HG02798 (cell line): Measurements from ENCODE around the gene GRIK1.
A peak's percentile ranks its signal among the peaks of the same experiment; 100 is the strongest.

Experiments used
- ATAC-seq: cut with Tn5 transposase; IDR thresholded peaks from one replicate; pipeline ENCODE4 v1.9.1; 2021; ENCODE audit warnings: mild to moderate bottlenecking; ENCODE audit not compliant: unreplicated experiment, poor library complexity

GRIK1 gene

DNA sequence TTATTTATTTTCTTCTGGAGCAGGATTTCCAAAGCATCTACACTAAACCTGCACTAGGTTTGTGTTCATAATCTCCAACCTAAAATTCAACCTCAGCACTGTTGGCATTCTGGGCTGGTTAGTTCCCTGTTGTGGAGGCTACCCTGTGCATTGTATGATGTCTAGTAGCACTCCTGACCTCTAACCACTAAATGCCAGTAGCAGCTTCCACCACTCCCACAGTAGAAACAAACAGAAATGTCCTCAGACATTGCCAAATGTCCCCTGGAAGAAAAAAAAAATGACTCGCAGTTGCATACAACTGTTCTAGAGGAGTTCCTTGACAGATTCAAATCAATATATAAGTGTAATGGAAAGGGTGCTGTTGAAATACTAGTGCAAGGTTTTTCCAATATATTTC lies 18.9 kb downstream of the GRIK1 start:
- no peak for ATAC-seq

DNA sequence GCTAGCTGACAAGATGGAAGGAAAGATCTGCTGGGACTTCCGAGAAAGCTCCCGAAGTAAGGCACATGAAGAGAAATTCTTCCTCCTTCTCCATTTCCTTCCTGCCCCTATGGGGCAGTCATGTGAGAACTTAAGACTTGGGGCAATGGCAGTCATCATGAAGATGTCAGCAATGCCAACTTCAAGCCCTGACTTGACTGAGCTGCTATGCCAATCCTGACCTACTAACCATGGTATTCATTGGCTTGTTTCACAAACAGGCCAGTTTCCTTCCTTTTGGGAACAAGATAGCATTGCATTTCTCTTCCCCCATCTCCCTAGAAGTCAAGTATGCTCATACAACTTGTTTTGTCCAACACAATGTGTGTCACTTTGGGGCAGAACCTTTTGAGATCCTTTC lies 25.5 kb downstream of the GRIK1 start:
- no peak for ATAC-seq

DNA sequence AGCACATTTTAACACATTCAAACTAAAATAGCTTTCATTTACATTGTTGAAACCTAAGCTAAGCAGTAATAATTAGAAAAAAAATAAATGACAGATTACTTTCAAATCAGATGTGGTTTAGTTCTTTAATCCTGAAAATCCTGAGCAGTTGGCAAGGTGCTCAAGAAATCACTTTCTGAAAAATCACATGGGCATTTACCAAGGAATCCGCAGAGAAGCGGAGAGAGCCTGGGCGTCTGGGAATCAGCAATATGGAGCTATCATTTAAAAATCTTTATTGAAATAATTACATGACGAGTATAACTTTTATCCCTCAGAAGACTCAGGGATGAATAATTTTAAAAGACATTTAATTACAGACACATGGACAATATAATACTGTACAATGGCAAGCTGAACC lies 30.2 kb downstream of the GRIK1 start:
- ATAC-seq: no peak

DNA sequence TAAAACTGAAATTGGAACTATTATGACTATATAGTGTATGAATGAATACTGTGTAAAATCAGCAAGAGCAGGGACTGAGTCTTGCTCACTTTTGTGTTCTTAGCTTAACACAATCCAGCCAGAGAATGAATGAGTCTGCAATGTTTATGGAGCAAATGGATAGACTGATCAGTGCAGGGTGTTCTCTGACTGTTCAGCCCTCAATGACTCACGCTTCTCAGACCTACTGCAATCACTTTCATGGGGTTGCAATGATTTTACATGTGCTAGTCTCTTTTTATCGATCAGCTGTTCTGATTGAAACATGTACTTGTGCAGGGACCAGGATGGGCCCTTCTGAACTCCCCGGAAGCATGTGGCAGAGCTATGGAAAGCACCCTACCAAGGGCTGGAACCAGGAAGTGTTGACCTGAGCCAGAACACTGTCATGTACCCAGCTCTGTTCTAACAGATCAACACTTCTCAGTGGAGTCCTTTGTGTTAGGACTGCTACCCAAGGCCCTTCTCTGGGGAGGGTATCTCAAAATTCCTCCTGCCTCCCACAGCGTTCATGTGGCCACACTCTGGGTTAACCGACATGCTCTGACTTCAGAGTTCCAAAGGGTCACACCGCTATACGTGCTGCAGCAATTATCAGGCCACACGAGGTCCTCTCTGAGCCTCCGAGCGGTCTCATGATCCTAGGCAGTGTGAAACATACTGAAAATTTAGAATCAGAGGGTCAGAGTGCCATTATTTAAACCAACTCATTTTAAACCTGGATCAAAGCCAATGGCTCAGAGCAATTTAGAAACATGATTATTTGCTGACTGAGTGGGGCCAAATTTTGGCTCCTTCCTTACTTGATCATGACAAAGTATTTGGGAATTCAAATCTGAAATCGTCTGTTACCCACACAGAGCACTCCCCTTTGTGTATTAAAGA lies 35.2 kb downstream of the GRIK1 start:
- ATAC-seq: no peak

DNA sequence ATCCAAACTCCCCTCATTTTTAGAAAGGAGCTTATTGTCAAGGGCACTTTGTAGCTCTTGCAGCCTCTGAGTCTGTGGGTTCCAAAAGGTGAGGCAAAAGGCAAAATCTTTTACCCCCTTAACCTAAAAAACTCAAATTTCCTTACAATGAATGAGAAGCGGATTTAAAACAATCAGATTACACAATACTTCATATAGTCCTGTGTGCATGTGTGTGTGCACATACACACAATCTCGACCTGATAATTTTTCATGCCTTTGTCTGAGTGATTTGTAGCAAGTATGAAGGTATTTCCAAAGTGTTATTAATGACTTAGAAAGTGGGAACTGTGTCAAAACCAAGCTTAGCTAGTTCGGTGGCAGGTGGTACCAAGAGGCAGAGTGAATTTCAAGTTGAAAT lies 42.9 kb downstream of the GRIK1 start:
- ATAC-seq: no peak

DNA sequence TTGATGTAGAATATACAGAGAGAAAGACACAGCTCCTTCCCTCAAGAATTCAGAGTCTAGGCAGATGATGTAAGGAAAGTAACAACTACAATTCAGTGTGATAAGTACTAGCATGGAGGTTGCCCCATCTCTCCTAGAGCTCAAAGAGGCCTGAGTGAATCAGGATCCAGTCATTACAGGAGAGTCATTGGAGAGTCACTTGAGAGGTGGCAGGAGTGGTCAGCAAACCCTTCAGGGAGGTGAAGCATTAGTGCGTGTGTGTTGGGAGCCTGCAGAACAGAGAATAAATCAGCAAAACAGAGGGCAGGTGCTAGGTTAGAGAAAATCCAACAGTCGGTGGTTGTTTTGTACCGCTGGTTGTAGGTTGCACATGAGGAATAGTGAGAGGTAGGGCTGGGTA lies 46.1 kb downstream of the GRIK1 start:
- no peak for ATAC-seq

DNA sequence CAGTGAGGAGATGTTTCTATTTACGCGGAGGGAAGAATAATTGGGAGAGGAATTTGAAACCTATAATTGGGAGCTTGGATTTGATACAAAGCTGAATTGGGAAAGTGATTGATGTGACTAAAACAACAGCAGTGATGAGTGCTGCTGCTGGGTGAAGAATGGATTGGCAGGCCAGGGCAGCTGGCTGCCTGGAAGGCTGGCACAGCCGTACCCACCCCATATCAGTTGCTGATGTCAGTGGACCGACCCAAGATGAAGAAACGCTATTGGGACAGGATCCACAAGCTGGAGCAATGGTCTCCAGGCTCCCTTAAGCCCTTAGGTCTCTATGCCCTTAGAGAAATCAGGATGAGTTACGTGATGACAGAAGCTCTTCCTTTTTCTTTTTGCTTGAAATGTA lies 47.4 kb downstream of the GRIK1 start:
- ATAC-seq: no peak

DNA sequence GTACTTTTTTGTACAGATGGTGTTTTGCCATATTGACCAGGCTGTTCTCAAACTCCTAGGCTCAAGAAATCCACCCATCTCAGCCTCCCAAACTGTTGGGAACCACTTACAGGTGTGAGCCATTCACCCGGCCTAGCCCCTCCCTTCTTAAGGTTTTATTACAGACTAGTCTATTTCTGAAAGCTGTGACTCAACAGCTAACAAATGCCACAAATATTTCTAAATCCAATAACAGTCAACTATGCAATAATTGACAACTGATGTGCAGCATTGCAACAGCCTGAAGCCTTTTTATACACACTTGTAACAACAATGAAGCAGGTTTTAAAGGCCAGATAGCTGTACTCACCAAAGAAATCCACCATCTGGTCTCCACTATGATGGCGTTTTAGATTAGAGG lies 51.4 kb downstream of the GRIK1 start:
- no peak for ATAC-seq

DNA sequence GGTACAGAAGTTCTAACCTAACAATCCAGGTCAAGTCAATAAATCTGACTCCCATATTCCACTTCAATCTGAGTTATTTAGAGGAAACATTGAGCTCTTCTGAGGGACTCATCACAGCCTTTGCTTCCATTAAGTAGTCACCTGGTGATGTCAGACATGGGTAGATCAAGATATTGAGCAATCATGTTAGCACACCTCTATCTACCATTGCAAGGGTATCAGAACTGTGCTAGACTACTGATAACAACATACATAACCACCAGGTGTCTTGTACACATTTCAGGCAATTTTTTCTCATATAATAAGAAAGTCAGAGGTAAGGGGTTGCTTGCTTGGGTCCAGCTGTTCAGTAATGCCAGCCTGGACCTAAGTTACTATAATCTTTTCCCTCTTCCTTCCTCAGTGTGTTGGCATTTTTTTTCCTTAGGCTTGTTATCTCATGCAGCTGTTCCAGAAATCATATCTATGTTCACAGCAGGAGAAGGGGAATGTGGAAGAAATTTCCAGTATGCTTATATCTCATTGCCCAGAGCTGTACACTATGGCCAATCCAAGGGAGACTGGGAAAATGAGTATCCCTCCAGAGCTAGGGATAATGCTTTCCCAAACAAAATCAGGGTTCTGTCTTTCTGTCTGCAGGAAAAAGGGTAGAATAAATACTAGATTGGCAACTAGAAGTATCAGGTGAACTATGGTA lies 52.3 kb downstream of the GRIK1 start:
- ATAC-seq: no peak

DNA sequence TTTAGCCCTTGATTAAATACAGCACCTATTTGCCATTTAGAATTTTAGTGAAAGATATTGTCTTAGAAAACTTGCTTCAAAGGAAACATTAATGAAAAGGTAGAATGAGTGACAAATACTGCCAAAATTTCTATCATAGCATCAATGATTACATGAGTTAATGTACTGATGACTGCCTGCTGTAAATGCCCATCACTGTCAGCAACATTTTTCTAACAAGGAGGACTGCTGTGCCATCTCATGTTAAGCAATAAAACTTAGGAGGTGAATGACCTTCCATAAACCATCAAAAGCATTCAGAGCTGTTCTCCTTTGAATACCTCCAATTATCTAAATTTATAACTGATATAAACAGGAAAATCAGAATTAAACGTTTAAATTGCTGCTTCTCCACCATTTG lies 54.3 kb downstream of the GRIK1 start:
- no peak for ATAC-seq

DNA sequence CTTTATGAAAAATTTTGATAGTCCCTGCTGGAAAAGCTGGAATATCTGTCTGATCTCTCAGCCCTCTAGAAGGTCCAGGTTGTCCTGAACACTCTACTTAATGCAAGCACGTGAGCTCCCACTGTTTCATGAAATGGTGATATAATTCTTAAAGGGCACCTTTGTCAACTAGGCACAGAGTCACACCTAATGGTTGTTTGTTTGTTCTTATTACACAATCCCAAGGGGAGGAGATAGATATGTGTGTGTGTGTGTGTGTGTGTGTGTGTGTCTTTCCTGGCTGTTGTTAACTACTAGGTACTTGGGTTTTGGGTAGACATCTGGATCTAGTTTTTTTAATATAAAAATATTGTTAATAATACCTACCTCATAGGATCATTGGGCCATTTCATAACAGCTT lies 63.9 kb downstream of the GRIK1 start:
- no peak for ATAC-seq

DNA sequence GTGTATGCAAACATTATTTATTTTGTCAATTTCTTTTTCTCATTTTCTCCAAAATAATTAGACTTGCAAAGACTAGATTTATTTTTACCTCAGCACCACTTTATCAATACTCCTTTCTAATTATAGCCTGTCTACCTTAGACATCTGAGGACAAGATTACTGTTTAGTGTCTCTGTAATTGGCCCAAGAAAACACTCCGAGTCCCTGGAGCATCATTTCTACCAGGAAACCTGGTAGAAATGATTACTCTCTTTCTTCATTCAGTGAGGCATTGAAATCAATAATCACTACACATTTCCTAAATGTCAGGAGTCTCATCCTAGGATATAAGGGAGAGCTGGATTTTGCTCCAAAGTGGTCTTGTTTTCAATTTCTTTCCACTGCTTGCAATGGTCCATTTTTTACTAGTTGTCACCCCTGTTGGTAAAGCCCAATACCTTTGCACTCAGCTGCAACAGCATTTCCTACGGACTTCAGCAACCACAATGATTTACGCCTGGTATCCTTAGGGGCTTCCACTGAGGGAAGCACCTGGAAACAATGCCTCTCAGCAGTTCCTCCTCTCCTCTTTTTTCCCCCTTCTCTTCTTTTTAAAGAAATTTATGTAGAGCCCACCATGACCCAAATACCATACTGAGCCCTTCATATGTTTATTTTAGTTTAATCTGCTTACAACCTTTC lies 64.6 kb downstream of the GRIK1 start:
- no peak for ATAC-seq

DNA sequence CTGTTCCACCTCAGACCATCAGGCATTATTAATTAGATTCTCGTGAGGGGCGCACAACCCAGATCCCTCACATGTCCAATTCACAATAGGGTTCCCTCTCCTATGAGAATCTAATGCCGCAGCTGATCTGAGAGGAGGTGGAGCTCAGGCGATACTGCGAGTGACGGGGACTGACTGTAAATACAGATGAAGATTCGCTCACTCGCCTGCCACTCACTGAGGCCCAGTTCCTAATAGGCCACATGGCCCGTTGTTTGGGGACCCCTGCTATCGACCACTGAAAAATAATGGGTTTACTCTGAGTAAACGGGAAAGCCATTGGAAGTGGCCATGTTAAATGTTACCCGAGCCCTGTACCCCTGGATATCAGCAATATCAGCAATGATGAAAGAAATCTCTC lies 65.9 kb downstream of the GRIK1 start:
- no peak for ATAC-seq

DNA sequence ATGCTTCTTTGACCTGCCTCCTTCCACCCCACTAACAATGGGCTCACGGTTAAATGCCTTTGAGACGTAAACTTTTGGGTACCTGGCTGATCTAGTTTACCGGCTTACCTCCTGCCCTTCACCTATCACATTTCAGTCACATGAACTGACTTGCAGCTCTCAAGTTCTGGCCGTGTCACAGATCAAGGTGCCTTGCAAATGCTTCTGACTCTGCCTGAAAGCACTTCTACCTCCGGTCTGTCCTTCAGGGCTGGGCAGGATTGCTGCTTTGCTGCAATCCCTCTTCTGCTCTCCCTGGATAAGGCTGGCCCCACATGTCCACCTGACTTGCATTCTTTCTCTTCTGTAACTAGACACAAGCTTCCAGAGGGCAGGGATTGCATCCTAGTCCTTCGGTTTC lies 69.0 kb downstream of the GRIK1 start:
- no peak for ATAC-seq

DNA sequence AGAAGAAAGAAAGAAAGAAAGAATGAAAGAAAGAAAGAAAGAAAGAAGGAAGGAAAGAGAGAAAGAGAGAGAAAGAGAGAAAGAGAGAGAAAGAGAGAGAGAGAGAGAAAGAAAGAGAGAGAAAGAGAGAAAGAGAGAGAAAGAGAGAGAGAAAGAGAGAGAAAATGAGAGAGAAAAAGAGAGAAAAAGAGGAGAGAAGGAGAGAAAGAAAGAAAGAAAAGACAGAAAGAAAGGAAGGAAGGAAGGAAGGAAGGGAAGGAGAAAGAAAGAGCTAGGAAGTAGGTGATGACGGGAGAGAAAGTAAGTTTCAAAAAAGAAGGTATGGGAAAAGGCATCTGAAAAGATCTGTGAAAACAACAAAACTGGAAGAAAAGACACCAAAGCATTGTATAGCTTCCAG lies 72.0 kb downstream of the GRIK1 start:
- no peak for ATAC-seq

DNA sequence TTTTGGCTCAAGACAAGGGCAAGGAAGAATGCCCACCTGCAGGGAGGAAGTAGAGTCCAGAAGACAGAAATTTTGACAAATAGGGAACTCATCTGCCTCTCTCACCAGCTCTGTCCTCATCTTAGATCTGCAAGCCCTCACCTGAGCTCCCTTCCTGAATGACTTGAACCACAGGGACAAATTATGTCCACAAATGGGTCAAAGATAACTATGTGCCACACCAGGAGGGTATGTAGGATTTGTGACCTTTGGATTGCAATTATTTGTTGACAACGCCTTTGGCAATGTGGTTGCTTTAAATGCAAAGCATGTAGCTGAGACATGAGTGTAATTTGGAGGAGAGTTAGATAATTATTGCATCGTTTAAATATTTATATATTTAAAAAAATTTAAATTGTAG lies 79.5 kb downstream of the GRIK1 start:
- ATAC-seq: no peak

DNA sequence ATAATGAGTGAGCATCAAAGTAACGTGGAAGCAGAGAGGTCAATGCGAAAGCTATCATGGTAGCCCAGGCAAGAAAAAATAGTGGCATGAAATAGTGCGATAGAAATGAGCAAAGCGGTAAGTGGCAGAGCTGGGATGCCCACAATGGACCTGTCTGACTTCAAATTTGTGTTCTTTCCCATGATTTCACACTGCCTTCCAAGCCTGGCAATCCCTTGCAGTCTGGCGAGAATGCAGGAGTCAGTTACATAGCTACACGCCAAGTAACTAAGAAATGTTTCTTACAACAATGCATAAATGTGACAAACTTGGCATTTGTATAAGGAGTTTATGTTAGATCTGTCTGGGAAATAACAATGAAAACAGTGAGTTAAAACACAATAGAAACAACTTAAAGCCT lies 82.6 kb downstream of the GRIK1 start:
- ATAC-seq: no peak

DNA sequence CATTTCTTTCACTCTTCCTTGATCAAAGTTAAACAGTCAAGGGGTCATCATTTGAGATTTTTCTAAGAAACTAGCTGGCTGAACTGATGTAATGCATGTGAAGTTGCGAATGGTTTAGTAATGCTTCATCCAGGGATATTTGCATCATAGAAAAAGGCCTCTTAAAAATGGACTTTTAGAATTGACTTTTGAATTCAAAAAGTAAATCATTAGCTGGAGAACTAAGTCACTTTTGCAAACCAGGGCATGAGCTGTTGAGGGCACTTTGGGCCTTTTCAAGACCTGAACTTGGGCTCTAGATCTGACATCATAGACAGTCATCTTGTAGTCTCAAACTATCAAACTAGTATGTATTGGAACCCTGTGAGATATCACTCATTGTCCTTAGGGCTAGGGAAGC lies 85.0 kb downstream of the GRIK1 start:
- ATAC-seq: no peak

DNA sequence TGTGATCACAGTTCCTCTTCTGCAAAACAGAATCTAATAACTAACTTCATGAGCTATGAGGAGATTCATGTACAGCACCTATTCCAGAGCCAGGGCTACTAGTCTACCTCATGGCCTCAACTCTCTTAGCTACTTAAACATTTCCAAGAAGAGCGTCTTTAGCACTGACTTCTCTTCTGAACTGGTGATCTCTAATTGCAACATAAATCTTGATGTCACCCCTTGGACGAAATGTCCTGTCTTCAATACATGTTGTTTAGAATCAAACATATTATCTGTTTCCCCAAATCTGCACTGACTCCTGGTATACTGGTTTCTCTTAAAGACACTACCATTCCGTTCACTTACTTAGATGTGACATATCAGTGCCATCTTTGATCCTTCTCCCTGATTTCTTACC lies 88.2 kb downstream of the GRIK1 start:
- no peak for ATAC-seq

DNA sequence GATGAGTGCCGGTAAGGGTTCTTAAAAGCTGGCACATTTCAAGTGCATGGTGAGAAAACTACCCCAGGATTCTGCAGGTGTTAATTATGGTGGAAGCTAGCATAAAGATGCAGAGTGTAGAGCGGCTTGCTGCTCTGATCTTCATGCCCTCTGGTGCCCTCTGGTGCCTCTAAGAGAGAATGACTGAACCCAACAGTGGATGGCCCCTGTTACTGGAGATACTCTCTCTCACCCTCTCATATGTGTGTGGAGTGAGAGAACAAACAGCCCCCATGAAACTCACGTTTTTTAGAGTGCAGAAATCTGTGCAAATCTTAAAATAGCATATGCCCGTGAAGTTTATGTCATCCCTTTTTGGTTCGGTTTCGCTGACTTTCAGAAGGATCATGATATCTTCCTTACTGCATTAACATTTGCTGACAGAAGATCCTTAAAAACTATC lies 90.0 kb downstream of the GRIK1 start:
- peak; percentile 100 for ATAC-seq

DNA sequence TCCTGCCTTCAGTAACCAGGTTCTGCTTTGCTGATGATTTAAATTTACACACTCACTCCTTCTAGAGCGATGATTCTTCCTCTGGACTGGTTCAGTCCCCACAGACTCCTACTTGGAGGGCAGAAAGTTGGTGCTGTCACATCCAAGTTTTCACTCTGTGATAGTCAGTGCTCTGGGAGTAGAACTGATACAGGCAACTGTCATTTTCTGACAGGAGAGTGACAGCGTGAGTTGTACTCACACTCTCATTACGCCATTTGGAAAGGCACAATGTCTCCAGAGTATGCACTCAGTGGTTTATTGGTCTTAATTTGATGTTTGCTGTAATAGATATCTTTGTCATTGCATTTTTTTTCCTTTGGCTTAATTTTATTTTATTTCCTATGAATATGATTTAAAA lies 96.0 kb downstream of the GRIK1 start:
- no peak for ATAC-seq
